DMS 273 (cell line): ENCODE results near the gene PDE6B.

Experiments
- DNase-seq: peaks from one replicate; lab custom pipeline; 2025; ENCODE audit not compliant: unreplicated experiment; lab: John Stamatoyannopoulos, UW

Gene PDE6B

GRCh38 chr4:600850-601515 lies 24.4 kb upstream of the PDE6B start:
- no peak for DNase-seq

GRCh38 chr4:601612-602558 lies 23.5 kb upstream of the PDE6B start:
- no peak for DNase-seq

GRCh38 chr4:602559-602942 lies 22.8 kb upstream of the PDE6B start:
- peak; percentile 84 for DNase-seq

- DNase-seq, result no peak
These were observed 21.2 kb upstream of the PDE6B start for GRCh38 chr4:604131-604530.

GRCh38 chr4:605702-606425 lies 19.5 kb upstream of the PDE6B start:
- no peak for DNase-seq

- DNase-seq, result no peak
These were observed 17.1 kb upstream of the PDE6B start for GRCh38 chr4:608236-608635.

GRCh38 chr4:609400-610050 lies 15.8 kb upstream of the PDE6B start:
- no peak for DNase-seq

- peak; percentile 93 for DNase-seq
These were observed 14.7 kb upstream of the PDE6B start for GRCh38 chr4:610411-611261.

- DNase-seq, result no peak
These were observed 13.2 kb upstream of the PDE6B start for GRCh38 chr4:612052-612748.

GRCh38 chr4:612749-613125 lies 12.6 kb upstream of the PDE6B start:
- DNase-seq, result no peak

- no peak for DNase-seq
These were observed 12.2 kb upstream of the PDE6B start for GRCh38 chr4:613126-613525.

- peak; percentile 72 for DNase-seq
These were observed 9.3 kb upstream of the PDE6B start for GRCh38 chr4:616091-616490.

- DNase-seq, result no peak
These were observed 8.3 kb upstream of the PDE6B start for GRCh38 chr4:616911-617643.

GRCh38 chr4:617644-618641 lies 7.4 kb upstream of the PDE6B start:
- DNase-seq, result no peak

GRCh38 chr4:620201-620600 lies 5.2 kb upstream of the PDE6B start:
- no peak for DNase-seq

GRCh38 chr4:620851-621261 lies 4.5 kb upstream of the PDE6B start:
- DNase-seq, result no peak

- DNase-seq, result no peak
These were observed 3.9 kb upstream of the PDE6B start for GRCh38 chr4:621296-622070.
